Endodermal cell (in vitro differentiated cells): ENCODE data around the gene ENGASE. TPM values are rescaled to one million over a fixed set of nuclear protein-coding genes. Genes with fewer than 3 reads are reported as not detected.

ENCODE experiments used
- DNase-seq: peaks from one replicate; pipeline ENCODE4 v3.0.0-alpha.2; 2017
- H3K27ac ChIP-seq: 2 replicates; pipeline ENCODE4 v1.5.1; 2013; ENCODE audit warnings: mild to moderate bottlenecking, low read depth, low read length, moderate library complexity
- H3K27me3 ChIP-seq: 2 replicates; pipeline ENCODE4 v1.6.1; 2013; ENCODE audit warnings: mild to moderate bottlenecking, low read length, moderate library complexity; ENCODE audit not compliant: insufficient read depth, control insufficient read depth, poor library complexity, severe bottlenecking
- H3K36me3 ChIP-seq: 2 replicates; pipeline ENCODE4 v1.7.0; 2013; ENCODE audit warnings: mild to moderate bottlenecking, low read length, moderate library complexity; ENCODE audit not compliant: control insufficient read depth, insufficient read depth
- H3K4me1 ChIP-seq: one replicate; pipeline ENCODE4 v1.7.0; 2013; ENCODE audit warnings: low read length; ENCODE audit not compliant: control insufficient read depth, insufficient read depth
- H3K4me3 ChIP-seq: 2 replicates; pipeline ENCODE4 v1.5.1; 2013; ENCODE audit warnings: mild to moderate bottlenecking, low read length, moderate library complexity
- H3K9ac ChIP-seq: 2 replicates; pipeline ENCODE4 v1.6.1; 2013; ENCODE audit warnings: mild to moderate bottlenecking, low read length, moderate library complexity; ENCODE audit not compliant: poor library complexity, severe bottlenecking; ENCODE audit errors: extremely low read depth
- H3K9me3 ChIP-seq: 2 replicates; pipeline ENCODE4 v1.6.1; 2013; ENCODE audit warnings: mild to moderate bottlenecking, low read length, moderate library complexity; ENCODE audit not compliant: control insufficient read depth
- H3K27ac Mint-ChIP-seq: 2 replicates; pipeline ENCODE4 v1.8.0; 2020; ENCODE audit warnings: mixed read lengths
- H3K27me3 Mint-ChIP-seq: 2 replicates; pipeline ENCODE4 v1.8.0; 2021; ENCODE audit warnings: mild to moderate bottlenecking, mixed read lengths; ENCODE audit not compliant: insufficient read depth
- H3K36me3 Mint-ChIP-seq: 2 replicates; pipeline ENCODE4 v1.8.0; 2020; ENCODE audit warnings: low read depth, mixed read lengths
- H3K4me1 Mint-ChIP-seq: 2 replicates; pipeline ENCODE4 v1.8.0; 2020; ENCODE audit warnings: mixed read lengths
- H3K4me3 Mint-ChIP-seq: 2 replicates; pipeline ENCODE4 v1.8.0; 2020; ENCODE audit warnings: mild to moderate bottlenecking, moderate library complexity, mixed read lengths
- H3K9me3 Mint-ChIP-seq: 2 replicates; pipeline ENCODE4 v1.8.0; 2020; ENCODE audit warnings: mild to moderate bottlenecking, mixed read lengths
- CTCF ChIP-seq: fragments of 200-600 bp; sonication (generic); conservative IDR thresholded peaks from 2 replicates; pipeline ENCODE4 v1.5.0; 2021; ENCODE audit warnings: antibody characterized with exemption, mild to moderate bottlenecking
- WGBS, 2 experiments: methylation state at CpG; one replicate each; pipeline versions ENCODE4 v1.1.5 to v1.1.7; 2013; ENCODE audit warnings: missing lambda C conversion rate in 2 of 2, mixed read lengths in 1 of 2; ENCODE audit not compliant: insufficient coverage in 1 of 2, insufficient read length in 1 of 2; 5-methylcytosine and 5-hydroxymethylcytosine counted together
- total RNA-seq, 2 donors: library from RNA; stranded (reverse); fragmentation: NEBNext Ultra II Directional in 1 of 2; extraction: Animal tissue kit (Norgen Biotek cat#: 25700) in 1 of 2; gene quantifications; 2 replicates in 1 of 2; 3 replicates in 1 of 2; pipeline ENCODE4 v1.2.1, GENCODE V29; 2021

ENGASE gene
- total RNA-seq, 2 donors from 2014 or later: 40.8 to 42.0 TPM

- no peak for DNase-seq
- Mint-ChIP-seq H3K36me3 (no peaks in the 10 kb centered on the region), H3K9me3 (no peaks in the 10 kb centered on the region), H3K27me3 (no peaks in the 10 kb centered on the region), H3K4me1 (no peaks in the 10 kb centered on the region), H3K4me3 (no peak overlapping the region), H3K27ac (no peak overlapping the region)
- H3K9ac ChIP-seq: no peak overlapping the region
- no peak overlapping the region for H3K27ac ChIP-seq
- 88 to 91% methylated on average over 21 to 26 of the region's 26 CpGs for WGBS, 2 experiments
- no peaks in the 10 kb centered on the region for H3K9me3 ChIP-seq
- H3K4me3 ChIP-seq: no peak overlapping the region
- no peaks in the 10 kb centered on the region for H3K27me3 ChIP-seq
- H3K36me3 ChIP-seq: peaks cover 3% of the 10 kb centered on the region
- no peaks in the 10 kb centered on the region for H3K4me1 ChIP-seq
- no peak for TF ChIP-seq CTCF
Measured at GRCh38 chr17:79088247-79088996, 13.8 kb downstream of the ENGASE start.

GRCh38 chr17:79088997-79089328, 14.3 kb downstream of the ENGASE start:
- Mint-ChIP-seq H3K4me1 (no peaks in the 10 kb centered on the region), H3K4me3 (no peak overlapping the region), H3K36me3 (no peaks in the 10 kb centered on the region), H3K27ac (no peak overlapping the region), H3K27me3 (no peaks in the 10 kb centered on the region), H3K9me3 (no peaks in the 10 kb centered on the region)
- 80 to 100% methylated on average over 3 to 8 of the region's 8 CpGs for WGBS, 2 experiments
- Histone ChIP-seq H3K4me3 (no peak overlapping the region), H3K4me1 (no peaks in the 10 kb centered on the region), H3K27me3 (no peaks in the 10 kb centered on the region), H3K36me3 (no peaks in the 10 kb centered on the region), H3K9ac (no peak overlapping the region), H3K27ac (no peak overlapping the region), H3K9me3 (no peaks in the 10 kb centered on the region)
- no peak for TF ChIP-seq CTCF
- DNase-seq: no peak

- Mint-ChIP-seq H3K4me1 (peaks cover 3% of the 10 kb centered on the region), H3K27ac (no peak overlapping the region), H3K27me3 (no peaks in the 10 kb centered on the region), H3K36me3 (no peaks in the 10 kb centered on the region), H3K4me3 (no peak overlapping the region), H3K9me3 (no peaks in the 10 kb centered on the region)
- no peaks in the 10 kb centered on the region for H3K36me3 ChIP-seq
- H3K27me3 ChIP-seq: no peaks in the 10 kb centered on the region
- no peak overlapping the region for H3K4me3 ChIP-seq
- WGBS, 2 experiments: 89 to 90% methylated on average over 17 to 31 of the region's 31 CpGs
- H3K9me3 ChIP-seq: no peaks in the 10 kb centered on the region
- H3K4me1 ChIP-seq: no peaks in the 10 kb centered on the region
- DNase-seq: no peak
- no peak overlapping the region for H3K9ac ChIP-seq
- no peak overlapping the region for H3K27ac ChIP-seq
- TF ChIP-seq CTCF: no peak
Measured at GRCh38 chr17:79089720-79090442, 15.3 kb downstream of the ENGASE start.
